K562 (cell line): ENCODE results near the gene ATXN1L. TPM values are rescaled to one million over a fixed set of nuclear protein-coding genes. Genes with fewer than 3 reads are reported as not detected.
A peak's percentile ranks its signal among the peaks of the same experiment; 100 is the strongest.

Experiments used
- AFF1 ChIP-seq, 2 experiments: fragments of 450-650 bp; IDR thresholded peaks; 2 replicates each; pipeline ENCODE4 v1.6.1; 2018; ENCODE audit warnings: mild to moderate bottlenecking in 2 of 2, low read depth in 1 of 2; ENCODE audit not compliant: partially characterized antibody in 2 of 2
- CTBP1 ChIP-seq: fragments of 450-650 bp; IDR thresholded peaks from 2 replicates; pipeline ENCODE4 v1.6.1; 2016; ENCODE audit warnings: borderline replicate concordance
- FOXM1 ChIP-seq, 2 experiments: fragments of 450-650 bp in 1 of 2; sonication (generic) in 1 of 2; formaldehyde crosslinking in 1 of 2; IDR thresholded peaks; 2 replicates each; pipeline versions ENCODE4 v1.6.1 to v1.9.0; 2017 to 2022; ENCODE audit warnings: low read depth in 2 of 2, mild to moderate bottlenecking in 2 of 2, missing genetic modification reagents in 1 of 2, moderate library complexity in 1 of 2
- GATAD2A ChIP-seq: fragments of 450-650 bp; IDR thresholded peaks from 2 replicates; pipeline ENCODE4 v1.6.1; 2017
- HEY1 ChIP-seq: fragments of 250-450 bp; sonication (Bioruptor Pico); IDR thresholded peaks from 2 replicates; pipeline ENCODE4 v1.5.0; 2020; ENCODE audit warnings: mild to moderate bottlenecking, moderate library complexity, borderline replicate concordance
- L3MBTL2 ChIP-seq: fragments of 450-650 bp; IDR thresholded peaks from 2 replicates; pipeline ENCODE4 v1.6.1; 2016; ENCODE audit warnings: mild to moderate bottlenecking, moderate library complexity
- NR4A1 ChIP-seq, 2 experiments: fragments of 250-450 bp in 1 of 2; fragments of 450-650 bp in 1 of 2; sonication (Bioruptor Pico) in 1 of 2; IDR thresholded peaks; 2 replicates each; pipeline versions ENCODE4 v1.4.0 to v1.6.1; 2016 to 2020; ENCODE audit warnings: mild to moderate bottlenecking in 2 of 2, missing compliant biosample characterization in 1 of 2, missing genetic modification characterization in 1 of 2, moderate library complexity in 1 of 2
- PML ChIP-seq: IDR thresholded peaks from 2 replicates; pipeline ENCODE4 v1.6.1; 2012; ENCODE audit warnings: low read length, inconsistent platforms
- TARDBP ChIP-seq: fragments of 450-650 bp; IDR thresholded peaks from 2 replicates; pipeline ENCODE4 v1.6.1; 2016
- ZBTB11 ChIP-seq, 3 experiments: fragments of 200-800 bp in 1 of 3; fragments of 250-450 bp in 1 of 3; fragments of 450-650 bp in 1 of 3; sonication (Bioruptor Pico) in 1 of 3; sonication (Bioruptor generic) in 1 of 3; formaldehyde crosslinking in 1 of 3; IDR thresholded peaks; 2 replicates each; pipeline versions ENCODE4 v1.6.1 to v1.8.0; 2016 to 2022; ENCODE audit warnings: mild to moderate bottlenecking in 2 of 3, missing genetic modification characterization in 2 of 3, missing compliant biosample characterization in 1 of 3, moderate library complexity in 1 of 3
- ZBTB9 ChIP-seq: fragments of 450-650 bp; formaldehyde crosslinking; IDR thresholded peaks from 2 replicates; pipeline ENCODE4 v1.4.0; 2020; ENCODE audit warnings: mild to moderate bottlenecking, moderate library complexity
- ZMIZ1 ChIP-seq, 2 experiments: fragments of 150-350 bp in 1 of 2; IDR thresholded peaks; 2 replicates each; pipeline ENCODE4 v1.6.1; 2012 to 2016; ENCODE audit warnings: low read depth in 2 of 2, low read length in 2 of 2, mild to moderate bottlenecking in 1 of 2, moderate library complexity in 1 of 2
- polyA plus RNA-seq, 8 experiments: library from polyadenylated mRNA; depleted of rRNA in 4 of 8; stranded (reverse) in 5 of 8; unstranded in 3 of 8; fragments of >200 nt; fragmentation: Nextera tagmentation in 2 of 8; fragmentation: Illumina TruSeq in 1 of 8; extraction: Ambion mirVana in 2 of 8; extraction: Trizol in 1 of 8; gene quantifications; 2 replicates each; pipeline versions ENCODE4 v1.2.1 to v1.2.3, GENCODE V29; 2011 to 2014; ENCODE audit warnings: inconsistent platforms in 1 of 8, missing spikeins in 1 of 8
- total RNA-seq, 7 experiments: library from RNA; depleted of rRNA in 6 of 7; stranded (reverse); fragments of >200 nt in 6 of 7; fragmentation: Illumina TruSeq in 2 of 7; extraction: Trizol in 2 of 7; gene quantifications; 2 replicates each; pipeline versions ENCODE4 v1.2.1 to v1.2.3, GENCODE V29; 2011 to 2021; ENCODE audit warnings: low replicate concordance in 1 of 7

The ATXN1L gene
- total and polyA plus RNA-seq, 9 of the 15 experiments (the other 6 are each of a cell fraction or from before 2014, with no cell fraction given): 1.4 to 11.3 (median 9.3) TPM

GRCh38 chr16:71883849-71884638 is 38.3 kb downstream of the ATXN1L start, which contains the start of gene ZNF821 (continued):
- 0 out of 4 replicates have a peak, but pooled peaks of 1 of the 2 experiments have one; percentile 8 for TF ChIP-seq ZMIZ1 (IDR thresholded peaks at IDR 0.05; ENCODE audit: low read depth in 2 of 2, low read length in 2 of 2)
- TF ChIP-seq ZBTB9 (CRISPR knock-in tag): peak; percentile 51; the same call in 1 of the 2 replicates
- peak; percentile 67; the same call in 1 of the 2 replicates for TF ChIP-seq GATAD2A
- peak in 1 of 3 experiments; percentile 66; a peak in 2 of 6 replicates for TF ChIP-seq ZBTB11 (CRISPR knock-in tag; IDR thresholded peaks at IDR 0.05)
- TF ChIP-seq NR4A1 (CRISPR knock-in tag; IDR thresholded peaks at IDR 0.05): no peak
- peak; percentile 79; the same call in 1 of the 2 replicates for TF ChIP-seq NR4A1 (tag; IDR thresholded peaks at IDR 0.05)
- peak; percentile 85 for TF ChIP-seq L3MBTL2
- peak; percentile 62 for TF ChIP-seq CTBP1
- no peak for TF ChIP-seq HEY1 (CRISPR knock-in tag)
- no peak for TF ChIP-seq FOXM1 (IDR thresholded peaks at IDR 0.05; ENCODE audit: low read depth)
- TF ChIP-seq FOXM1 (CRISPR knock-in tag; IDR thresholded peaks at IDR 0.05; ENCODE audit: low read depth): peak; percentile 19; the same call in 1 of the 2 replicates
- peak; percentile 84 for TF ChIP-seq TARDBP
- peak in 1 of 2 experiments; percentile 53 for TF ChIP-seq AFF1 (IDR thresholded peaks at IDR 0.05; ENCODE audit: low read depth in 1 of 2, partially characterized antibody in 2 of 2)
- TF ChIP-seq PML: no peak
